NB4 (cell line): ENCODE data around the gene DUSP10.

Experiments
- DNase-seq: peaks from one replicate; pipeline ENCODE4 v3.0.0; 2010; ENCODE audit warnings: low read depth
- H3K4me3 ChIP-seq: one replicate; pipeline ENCODE4 v1.5.1; 2011; ENCODE audit warnings: mild to moderate bottlenecking, low read depth, low read length, moderate library complexity
- MYC ChIP-seq: IDR thresholded peaks from 2 replicates; pipeline ENCODE4 v1.6.1; 2011; ENCODE audit warnings: low read depth, low read length
- POLR2A ChIP-seq: IDR thresholded peaks from 2 replicates; pipeline ENCODE4 v1.6.1; 2011; ENCODE audit warnings: mild to moderate bottlenecking; ENCODE audit not compliant: insufficient read length; ENCODE audit errors: extremely low read depth
- TF ChIP-seq, protein P1 (sequence below): IDR thresholded peaks from one replicate; pipeline ENCODE4 v1.5.1; 2012; ENCODE audit warnings: low read depth, low read length
- TF ChIP-seq, protein P2 (sequence below): IDR thresholded peaks from 2 replicates; pipeline ENCODE4 v1.6.1; 2011; ENCODE audit warnings: low read depth, low read length

DUSP10 gene

DNA sequence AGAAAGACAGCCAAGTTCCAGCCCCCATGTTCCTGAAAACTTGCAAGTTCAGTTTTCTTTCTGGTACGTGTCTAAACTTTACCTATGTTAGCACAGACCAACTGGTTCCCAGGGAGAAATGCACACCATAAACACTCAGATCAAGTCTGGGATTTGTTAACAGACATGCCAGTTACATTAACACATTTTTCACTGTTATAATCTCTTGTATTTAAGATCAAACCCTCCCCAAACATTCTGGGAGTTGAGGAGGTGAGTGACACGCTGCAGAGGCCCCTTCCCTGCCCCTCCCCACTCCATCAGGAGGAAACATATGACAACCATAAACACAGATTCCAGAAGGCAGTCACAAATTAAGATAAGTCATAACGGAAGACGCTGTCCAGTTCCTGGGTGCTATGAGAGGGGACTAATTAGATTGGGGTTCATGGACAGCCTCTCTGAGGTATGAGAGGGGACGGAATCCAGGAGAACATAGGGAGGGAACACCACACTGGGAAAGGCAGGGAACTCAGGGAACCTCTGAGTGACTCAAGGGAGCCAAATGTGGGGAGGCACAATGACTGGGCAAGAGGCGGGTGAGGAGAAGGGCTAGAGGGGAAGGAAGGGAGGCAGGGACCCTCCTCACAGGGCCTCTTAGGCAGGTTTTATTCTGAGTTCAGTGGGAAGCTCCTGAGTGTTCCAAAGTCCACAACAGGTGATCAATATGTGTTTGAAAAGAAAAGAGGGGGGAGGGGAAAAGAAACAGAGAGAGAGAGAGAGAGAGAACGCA, 25.0 kb downstream of the DUSP10 start:
- H3K4me3 ChIP-seq, result no peak overlapping the region
- no peak for DNase-seq
- TF ChIP-seq, protein P1, sequence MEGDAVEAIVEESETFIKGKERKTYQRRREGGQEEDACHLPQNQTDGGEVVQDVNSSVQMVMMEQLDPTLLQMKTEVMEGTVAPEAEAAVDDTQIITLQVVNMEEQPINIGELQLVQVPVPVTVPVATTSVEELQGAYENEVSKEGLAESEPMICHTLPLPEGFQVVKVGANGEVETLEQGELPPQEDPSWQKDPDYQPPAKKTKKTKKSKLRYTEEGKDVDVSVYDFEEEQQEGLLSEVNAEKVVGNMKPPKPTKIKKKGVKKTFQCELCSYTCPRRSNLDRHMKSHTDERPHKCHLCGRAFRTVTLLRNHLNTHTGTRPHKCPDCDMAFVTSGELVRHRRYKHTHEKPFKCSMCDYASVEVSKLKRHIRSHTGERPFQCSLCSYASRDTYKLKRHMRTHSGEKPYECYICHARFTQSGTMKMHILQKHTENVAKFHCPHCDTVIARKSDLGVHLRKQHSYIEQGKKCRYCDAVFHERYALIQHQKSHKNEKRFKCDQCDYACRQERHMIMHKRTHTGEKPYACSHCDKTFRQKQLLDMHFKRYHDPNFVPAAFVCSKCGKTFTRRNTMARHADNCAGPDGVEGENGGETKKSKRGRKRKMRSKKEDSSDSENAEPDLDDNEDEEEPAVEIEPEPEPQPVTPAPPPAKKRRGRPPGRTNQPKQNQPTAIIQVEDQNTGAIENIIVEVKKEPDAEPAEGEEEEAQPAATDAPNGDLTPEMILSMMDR, result no peak
- TF ChIP-seq MYC (no peak), POLR2A (no peak)
- TF ChIP-seq, protein P2, sequence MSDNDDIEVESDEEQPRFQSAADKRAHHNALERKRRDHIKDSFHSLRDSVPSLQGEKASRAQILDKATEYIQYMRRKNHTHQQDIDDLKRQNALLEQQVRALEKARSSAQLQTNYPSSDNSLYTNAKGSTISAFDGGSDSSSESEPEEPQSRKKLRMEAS, result no peak

DNA sequence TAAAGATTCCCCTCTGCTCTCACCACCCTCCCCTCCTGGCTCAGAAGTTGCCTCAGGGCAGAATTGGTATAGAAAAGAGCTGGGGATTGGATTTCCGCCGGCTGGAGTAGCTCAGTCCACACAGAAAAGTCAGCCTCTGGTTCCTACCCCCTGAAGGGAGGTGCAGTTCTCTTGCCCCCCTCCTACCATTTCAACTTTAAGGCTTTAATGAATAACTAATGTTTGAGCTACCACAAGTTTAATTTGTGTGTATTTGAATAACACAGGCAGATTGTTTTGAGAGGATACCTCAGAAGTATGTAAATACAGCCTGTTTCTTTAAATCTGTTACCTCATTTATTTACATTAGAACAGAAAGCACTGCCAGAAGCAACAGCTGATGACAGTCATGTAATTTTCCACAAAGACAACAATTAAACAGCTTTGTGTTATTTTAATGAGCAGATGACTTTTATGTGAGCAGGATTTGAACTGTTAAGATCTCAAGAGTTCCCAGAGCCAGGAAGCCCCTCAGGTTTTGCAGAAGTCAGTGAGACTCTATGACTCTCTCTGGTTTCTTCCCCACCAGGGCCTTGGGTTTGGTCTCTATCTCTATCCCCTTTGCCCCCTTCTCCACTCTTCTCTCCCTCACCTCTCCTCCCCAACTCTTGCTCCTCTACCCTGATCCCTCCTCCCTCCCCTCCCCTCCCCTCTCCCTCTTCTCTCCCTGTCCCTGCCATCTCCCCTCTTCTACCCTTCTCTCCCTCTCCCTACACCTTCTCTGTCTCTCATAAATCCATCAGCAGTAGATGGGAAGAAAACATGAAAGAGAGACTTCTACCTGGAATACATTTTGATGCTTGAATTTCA, 26.3 kb downstream of the DUSP10 start:
- TF ChIP-seq POLR2A (no peak), MYC (no peak)
- TF ChIP-seq, protein P1, result no peak
- TF ChIP-seq, protein P2, result no peak
- DNase-seq, result no peak
- no peak overlapping the region for H3K4me3 ChIP-seq

DNA sequence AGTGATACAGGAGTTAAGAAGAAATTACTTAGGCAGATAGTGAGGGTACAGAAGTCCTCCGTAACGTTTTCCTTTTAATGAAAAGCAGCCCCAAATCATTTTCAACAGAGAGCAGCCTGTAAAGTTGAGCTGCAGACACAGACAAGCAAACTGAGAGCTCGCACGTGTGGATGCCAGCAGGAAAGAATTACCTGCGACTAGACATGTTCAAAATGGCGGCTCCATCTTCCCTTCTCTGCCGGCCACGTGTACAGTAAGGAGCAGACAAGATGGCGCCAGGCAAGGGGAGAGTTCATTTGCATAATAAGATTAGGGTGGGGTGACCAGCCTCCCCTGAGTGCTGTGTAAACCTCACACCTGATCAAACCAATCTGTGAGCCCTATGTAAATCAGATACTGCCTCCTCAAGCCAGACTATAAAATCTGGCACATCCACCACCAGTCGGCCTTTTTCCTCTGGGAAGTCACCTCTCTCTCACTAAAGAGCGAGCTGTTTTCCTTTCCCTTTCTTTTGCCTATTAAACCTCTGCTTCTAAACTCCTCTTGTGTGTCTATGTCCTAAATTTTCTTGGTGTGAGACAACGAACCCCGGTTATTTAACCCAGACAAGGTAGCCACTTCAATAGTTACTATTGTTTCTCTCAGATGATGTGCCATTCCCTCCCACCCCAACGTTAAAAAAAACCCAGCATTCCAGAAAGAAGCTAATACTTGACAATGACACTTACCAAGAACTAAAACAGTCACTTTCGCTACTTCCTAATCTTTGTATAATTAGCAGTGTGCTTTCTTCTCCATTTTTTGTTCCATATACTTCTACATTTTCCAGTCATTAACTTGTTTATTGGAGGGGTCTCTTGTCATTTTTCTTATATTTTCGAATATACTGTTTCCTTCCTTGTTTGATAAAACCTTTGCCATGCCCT, 27.4 kb downstream of the DUSP10 start:
- no peak for DNase-seq
- TF ChIP-seq, protein P2, result no peak
- TF ChIP-seq POLR2A (no peak), MYC (no peak)
- TF ChIP-seq, protein P1, result no peak
- H3K4me3 ChIP-seq, result no peak overlapping the region

DNA sequence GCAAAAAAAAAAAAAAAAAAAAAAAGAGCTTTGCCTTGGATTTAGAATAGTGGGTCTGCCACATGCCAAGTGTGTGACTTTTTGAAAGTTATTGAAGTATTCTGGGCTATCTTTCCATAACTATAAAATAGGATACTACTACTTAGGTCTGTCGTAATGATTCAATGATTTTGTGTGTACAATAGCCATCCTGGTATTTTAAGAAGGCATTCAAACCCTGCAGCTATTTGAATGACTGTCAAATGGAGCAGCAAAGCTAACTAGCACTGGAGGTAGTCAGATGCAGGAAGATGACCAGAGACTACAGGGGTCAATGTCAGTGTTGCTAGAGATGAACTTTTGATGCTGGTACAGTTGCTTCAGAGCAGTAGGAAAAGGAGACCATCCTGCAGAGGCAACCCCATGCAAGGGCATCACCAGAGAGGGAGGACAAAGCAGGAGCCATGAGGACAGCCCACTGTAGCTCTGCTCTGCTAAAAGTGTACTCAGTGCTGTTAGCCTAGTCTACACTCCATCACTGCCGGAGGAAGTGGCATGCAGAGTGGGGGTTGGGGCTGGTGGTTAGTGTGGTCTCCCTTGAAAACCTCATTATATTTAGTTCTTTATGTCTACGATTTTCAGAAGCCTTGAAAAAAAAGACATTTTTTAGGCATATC, 29.0 kb downstream of the DUSP10 start:
- TF ChIP-seq, protein P2, result peak; percentile 38; the same call in 1 of the 2 replicates
- TF ChIP-seq MYC, result peak; percentile 55
- TF ChIP-seq, protein P1, result no peak
- peak; percentile 39 for TF ChIP-seq POLR2A
- DNase-seq, result peak; percentile 89
- peak overlapping the region; percentile 13 for H3K4me3 ChIP-seq

DNA sequence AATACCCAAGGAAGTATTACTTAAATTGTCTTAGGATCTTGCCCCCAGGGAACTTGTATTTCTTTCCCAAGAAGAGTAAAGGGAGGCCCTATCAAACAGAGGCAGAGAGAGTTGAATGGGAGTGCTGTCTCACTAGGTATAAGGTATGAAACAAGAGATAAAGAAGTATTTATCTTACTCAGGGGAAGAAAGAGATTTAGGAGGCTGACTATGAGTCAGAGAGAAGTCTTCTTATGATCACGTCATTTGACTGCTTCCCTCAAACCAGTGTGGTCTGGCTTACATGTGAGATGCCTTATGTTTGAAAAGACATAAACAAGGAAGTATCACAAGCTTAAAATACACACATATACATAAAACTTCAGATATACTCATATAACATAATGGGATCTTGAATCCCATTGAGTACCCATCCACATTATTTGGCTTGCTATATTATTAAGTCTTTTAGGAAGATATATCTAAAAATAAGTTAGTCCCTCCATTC, 29.6 kb downstream of the DUSP10 start:
- no peak overlapping the region for H3K4me3 ChIP-seq
- TF ChIP-seq MYC, result no peak
- TF ChIP-seq, protein P1, result no peak
- TF ChIP-seq, protein P2, result peak; percentile 27; the same call in 1 of the 2 replicates
- peak; percentile 80 for DNase-seq
